ENCODE results near the gene OPCML. TPM values are rescaled to one million over a fixed set of nuclear protein-coding genes. Genes with fewer than 3 reads are reported as not detected.

Gene OPCML
- total RNA-seq, 1 experiment from 2014 or later: 0.94 TPM

GRCh38 chr11:132424433-132424832 is 1107.9 kb downstream of the OPCML start:
- no peak overlapping the region for H3K27ac Mint-ChIP-seq
- no peak overlapping the region for H3K4me2 ChIP-seq (ENCODE audit: insufficient read depth, insufficient read length, low read length)
- H3K4me1 ChIP-seq (ENCODE audit: insufficient read depth, low read length): peaks cover 3% of the 10 kb centered on the region; the same call in 1 of the 2 replicates
- WGBS (ENCODE audit: extremely low coverage, insufficient read length, low lambda C conversion rate): no CpG with 5 or more reads among the region's 8 CpGs
- no peaks in the 10 kb centered on the region for H3K79me2 ChIP-seq (ENCODE audit: insufficient read depth, low read length)
- H3K9me3 Mint-ChIP-seq: no peaks in the 10 kb centered on the region
- no peaks in the 10 kb centered on the region for H3K79me1 ChIP-seq (ENCODE audit: insufficient read depth, low read depth, low read length, poor library complexity, severe bottlenecking)
- no peak overlapping the region for H2BK12ac ChIP-seq (ENCODE audit: insufficient read length, low read depth, low read length)
- no peak overlapping the region for H4K8ac ChIP-seq (replicated peaks; ENCODE audit: insufficient read length, low read depth, low read length)
- H3K4ac ChIP-seq (ENCODE audit: low read depth, low read length): no peak overlapping the region
- no peak overlapping the region for H3K4me3 Mint-ChIP-seq
- no peaks in the 10 kb centered on the region; a peak in 1 of 7 replicates for H3K36me3 Mint-ChIP-seq (ENCODE audit: insufficient read depth in 1 of 3, low read depth in 3 of 3)
- no peak overlapping the region for H3K14ac ChIP-seq (ENCODE audit: insufficient read depth, low read length)
- H3K27me3 ChIP-seq (ENCODE audit: insufficient read depth, low read length): no peaks in the 10 kb centered on the region
- no peak overlapping the region for H2AFZ ChIP-seq (ENCODE audit: low read length)
- no peak overlapping the region for H4K5ac ChIP-seq (ENCODE audit: insufficient read length, low read depth, low read length)
- H3K23ac ChIP-seq (ENCODE audit: insufficient read length, low read depth, low read length): no peak overlapping the region
- no peak overlapping the region for H3K9ac ChIP-seq (ENCODE audit: extremely low read depth, insufficient read length, low read length)
- H3K4me1 Mint-ChIP-seq: peaks cover 13 to 16% of the 10 kb centered on the region in 2 experiments
- H3K27me3 Mint-ChIP-seq (ENCODE audit: low read depth): 0 out of 2 replicates have a peak, but pooled peaks cover 2% of the 10 kb centered on the region
- no peaks in the 10 kb centered on the region for H3K9me3 ChIP-seq (ENCODE audit: control insufficient read depth, low read depth, low read length)
- H3K27ac ChIP-seq (ENCODE audit: insufficient read length, low read depth, low read length): no peak overlapping the region
- no peak overlapping the region for H2AK5ac ChIP-seq (ENCODE audit: insufficient read length, low read length)
- H3K56ac ChIP-seq (ENCODE audit: insufficient read length, low read depth, low read length): no peak overlapping the region
- no peak overlapping the region for H2BK5ac ChIP-seq (ENCODE audit: insufficient read length, low read length)
- H2BK20ac ChIP-seq (ENCODE audit: low read depth, low read length, poor library complexity, severe bottlenecking): no peak overlapping the region
- H3K18ac ChIP-seq (ENCODE audit: insufficient read length, low read depth, low read length): no peak overlapping the region
- H2BK15ac ChIP-seq (ENCODE audit: low read depth, low read length): no peak overlapping the region
- TF ChIP-seq CTCF (conservative IDR thresholded peaks at IDR 0.05): no peak
- no peak overlapping the region for H3T11ph ChIP-seq (ENCODE audit: low read length)
- no peak for DNase-seq
- H2BK120ac ChIP-seq (ENCODE audit: low read depth, low read length, poor library complexity, severe bottlenecking): no peak overlapping the region
- no peaks in the 10 kb centered on the region for H3K23me2 ChIP-seq (ENCODE audit: insufficient read length, low read depth, low read length, poor library complexity, severe bottlenecking)
- H4K91ac ChIP-seq (ENCODE audit: insufficient read length, low read depth, low read length): no peak overlapping the region
- H4K20me1 ChIP-seq (ENCODE audit: control insufficient read depth, insufficient read depth, insufficient read length): no peaks in the 10 kb centered on the region

Data from H9 (cell line).